ENCODE data around the gene SMURF2.

DNA sequence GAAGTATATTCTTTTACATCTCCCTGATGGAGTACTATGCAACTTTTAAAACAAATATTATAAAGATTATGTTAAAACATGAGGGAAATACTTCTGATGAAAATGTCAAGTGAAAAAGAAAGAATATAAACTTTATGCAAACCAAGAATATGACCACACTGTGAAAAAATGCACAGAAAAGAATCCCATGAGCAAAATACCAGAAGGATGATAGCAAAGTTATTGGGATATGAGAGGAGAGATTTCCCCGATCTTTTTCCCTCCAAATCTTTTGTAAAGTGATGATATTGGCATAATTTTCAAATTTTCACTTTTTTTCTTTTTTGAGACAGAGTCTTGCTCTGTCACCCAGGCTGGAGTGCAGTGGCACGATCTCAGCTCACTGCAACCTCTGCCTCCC lies 36.6 kb upstream of the SMURF2 start:
- TF ChIP-seq, protein P1, sequence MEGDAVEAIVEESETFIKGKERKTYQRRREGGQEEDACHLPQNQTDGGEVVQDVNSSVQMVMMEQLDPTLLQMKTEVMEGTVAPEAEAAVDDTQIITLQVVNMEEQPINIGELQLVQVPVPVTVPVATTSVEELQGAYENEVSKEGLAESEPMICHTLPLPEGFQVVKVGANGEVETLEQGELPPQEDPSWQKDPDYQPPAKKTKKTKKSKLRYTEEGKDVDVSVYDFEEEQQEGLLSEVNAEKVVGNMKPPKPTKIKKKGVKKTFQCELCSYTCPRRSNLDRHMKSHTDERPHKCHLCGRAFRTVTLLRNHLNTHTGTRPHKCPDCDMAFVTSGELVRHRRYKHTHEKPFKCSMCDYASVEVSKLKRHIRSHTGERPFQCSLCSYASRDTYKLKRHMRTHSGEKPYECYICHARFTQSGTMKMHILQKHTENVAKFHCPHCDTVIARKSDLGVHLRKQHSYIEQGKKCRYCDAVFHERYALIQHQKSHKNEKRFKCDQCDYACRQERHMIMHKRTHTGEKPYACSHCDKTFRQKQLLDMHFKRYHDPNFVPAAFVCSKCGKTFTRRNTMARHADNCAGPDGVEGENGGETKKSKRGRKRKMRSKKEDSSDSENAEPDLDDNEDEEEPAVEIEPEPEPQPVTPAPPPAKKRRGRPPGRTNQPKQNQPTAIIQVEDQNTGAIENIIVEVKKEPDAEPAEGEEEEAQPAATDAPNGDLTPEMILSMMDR (conservative IDR thresholded peaks at IDR 0.05; ENCODE audit: low read depth, low read length), result no peak
- no peak for TF ChIP-seq EZH2 (IDR thresholded peaks at IDR 0.05; ENCODE audit: borderline replicate concordance, low read depth, low read length, poor library complexity, severe bottlenecking)

Data from A673 (cell line).